Mammary epithelial cell (primary cell): ENCODE data around the gene LHX3.

Source experiments
- CTCF ChIP-seq, 2 donors: IDR thresholded peaks in 1 of 2; conservative IDR thresholded peaks in 1 of 2; 2 replicates each; pipeline ENCODE4 v1.5.1; 2011 to 2012; ENCODE audit warnings: inconsistent platforms in 2 of 2, low read length in 2 of 2, mild to moderate bottlenecking in 2 of 2, control low read depth in 1 of 2, low read depth in 1 of 2; ENCODE audit not compliant: insufficient read depth in 1 of 2; ENCODE audit errors: extremely low read depth in 1 of 2
- EZH2 ChIP-seq: IDR thresholded peaks from 2 replicates; pipeline ENCODE4 v1.6.1; 2012; ENCODE audit warnings: low read length, inconsistent platforms, borderline replicate concordance

- no peak for TF ChIP-seq CTCF (conservative IDR thresholded peaks at IDR 0.05 in 1 of 2, IDR thresholded peaks at IDR 0.05 in 1 of 2; ENCODE audit: extremely low read depth in 1 of 2, insufficient read depth in 1 of 2, low read depth in 1 of 2, low read length in 2 of 2)
- no peak for TF ChIP-seq EZH2
Measured at GRCh38 chr9:136244969-136245218, 40.0 kb upstream of the LHX3 start.
